K562 (cell line): ENCODE data around the gene MFSD12. TPM values are rescaled to one million over a fixed set of nuclear protein-coding genes. Genes with fewer than 3 reads are reported as not detected.

ENCODE experiments used
- ATF7 ChIP-seq: fragments of 450-650 bp; IDR thresholded peaks from 2 replicates; pipeline ENCODE4 v1.7.1; 2014; ENCODE audit warnings: mild to moderate bottlenecking, moderate library complexity
- CBFA2T3 ChIP-seq: fragments of 450-650 bp; IDR thresholded peaks from 2 replicates; pipeline ENCODE4 v1.6.1; 2017
- CCNT2 ChIP-seq: IDR thresholded peaks from 2 replicates; pipeline ENCODE4 v1.6.1; 2011; ENCODE audit warnings: borderline replicate concordance, low read depth, mild to moderate bottlenecking, moderate library complexity, mixed read lengths, low read length; ENCODE audit not compliant: insufficient read length; ENCODE audit errors: extremely low read depth
- CEBPG ChIP-seq, 3 experiments: fragments of 200-800 bp in 1 of 3; sonication (Bioruptor generic) in 1 of 3; sonication (generic) in 1 of 3; formaldehyde crosslinking in 1 of 3; IDR thresholded peaks in 2 of 3; conservative IDR thresholded peaks in 1 of 3; 2 replicates each; pipeline versions ENCODE4 v1.6.1 to v1.8.0; 2016 to 2022; ENCODE audit warnings: missing compliant biosample characterization in 2 of 3, missing genetic modification characterization in 2 of 3, mild to moderate bottlenecking in 1 of 3, missing genetic modification reagents in 1 of 3
- E2F3 ChIP-seq: fragments of 250-450 bp; sonication (Bioruptor Pico); IDR thresholded peaks from 2 replicates; pipeline ENCODE4 v1.4.0; 2020; ENCODE audit warnings: mild to moderate bottlenecking
- FOXM1 ChIP-seq, 2 experiments: fragments of 450-650 bp in 1 of 2; sonication (generic) in 1 of 2; formaldehyde crosslinking in 1 of 2; IDR thresholded peaks; 2 replicates each; pipeline versions ENCODE4 v1.6.1 to v1.9.0; 2017 to 2022; ENCODE audit warnings: low read depth in 2 of 2, mild to moderate bottlenecking in 2 of 2, missing genetic modification reagents in 1 of 2, moderate library complexity in 1 of 2
- FOXP1 ChIP-seq: sonication (generic); formaldehyde crosslinking; IDR thresholded peaks from 2 replicates; pipeline ENCODE4 v1.8.0; 2022; ENCODE audit warnings: mild to moderate bottlenecking, missing genetic modification reagents
- GABPB1 ChIP-seq: sonication (generic); formaldehyde crosslinking; IDR thresholded peaks from 2 replicates; pipeline ENCODE4 v1.8.0; 2022; ENCODE audit warnings: mild to moderate bottlenecking, missing genetic modification reagents
- HDAC8 ChIP-seq: fragments of 450-650 bp; IDR thresholded peaks from 2 replicates; pipeline ENCODE4 v1.6.1; 2016; ENCODE audit warnings: mild to moderate bottlenecking, missing genetic modification characterization, moderate library complexity, missing compliant biosample characterization
- MED1 ChIP-seq: sonication (generic); formaldehyde crosslinking; IDR thresholded peaks from 2 replicates; pipeline ENCODE4 v1.8.1; 2023; ENCODE audit warnings: missing genetic modification reagents, borderline replicate concordance
- PHF8 ChIP-seq: fragments of 200-600 bp; sonication (generic); IDR thresholded peaks from 2 replicates; pipeline ENCODE4 v1.6.1; 2012; ENCODE audit warnings: mixed run types, mild to moderate bottlenecking, inconsistent platforms, low read length, moderate library complexity, borderline replicate concordance
- RFX1 ChIP-seq: fragments of 450-650 bp; IDR thresholded peaks from 2 replicates; pipeline ENCODE4 v1.6.1; 2016; ENCODE audit warnings: mild to moderate bottlenecking, moderate library complexity
- ZNF511 ChIP-seq: sonication (generic); formaldehyde crosslinking; IDR thresholded peaks from 2 replicates; pipeline ENCODE4 v1.8.0; 2022; ENCODE audit warnings: mild to moderate bottlenecking, missing genetic modification reagents
- ZNF764 ChIP-seq: fragments of 250-450 bp; sonication (Bioruptor Pico); IDR thresholded peaks from 2 replicates; pipeline ENCODE4 v1.4.0; 2020; ENCODE audit warnings: low read depth, mild to moderate bottlenecking, moderate library complexity
- polyA plus RNA-seq, 8 experiments: library from polyadenylated mRNA; depleted of rRNA in 4 of 8; stranded (reverse) in 5 of 8; unstranded in 3 of 8; fragments of >200 nt; fragmentation: Nextera tagmentation in 2 of 8; fragmentation: Illumina TruSeq in 1 of 8; extraction: Ambion mirVana in 2 of 8; extraction: Trizol in 1 of 8; gene quantifications; 2 replicates each; pipeline versions ENCODE4 v1.2.1 to v1.2.3, GENCODE V29; 2011 to 2014; ENCODE audit warnings: inconsistent platforms in 1 of 8, missing spikeins in 1 of 8
- total RNA-seq, 7 experiments: library from RNA; depleted of rRNA in 6 of 7; stranded (reverse); fragments of >200 nt in 6 of 7; fragmentation: Illumina TruSeq in 2 of 7; extraction: Trizol in 2 of 7; gene quantifications; 2 replicates each; pipeline versions ENCODE4 v1.2.1 to v1.2.3, GENCODE V29; 2011 to 2021; ENCODE audit warnings: low replicate concordance in 1 of 7
- TF ChIP-seq, protein P1 (sequence below): fragments of 450-650 bp; formaldehyde crosslinking; IDR thresholded peaks from 2 replicates; pipeline ENCODE4 v1.4.0; 2020; ENCODE audit warnings: mild to moderate bottlenecking, moderate library complexity
- TF ChIP-seq, protein P2 (sequence below): fragments of 450-650 bp; IDR thresholded peaks from 2 replicates; pipeline ENCODE4 v1.6.1; 2014; ENCODE audit warnings: low read depth, mild to moderate bottlenecking, moderate library complexity, borderline replicate concordance
- TF ChIP-seq, protein P3 (sequence below): fragments of 450-650 bp; IDR thresholded peaks from 2 replicates; pipeline ENCODE4 v1.6.1; 2018; ENCODE audit not compliant: partially characterized antibody

MFSD12 gene
- total and polyA plus RNA-seq, 9 of the 15 experiments (the other 6 are each of a cell fraction or from before 2014, with no cell fraction given), result 0.69 to 112 (median 31.8) TPM

GRCh38 chr19:3557461-3558248 is at the start of gene MFSD12 (continued):
- TF ChIP-seq ZNF511 (CRISPR knock-in tag) (peak; percentile 19), CEBPG (CRISPR knock-in tag; IDR thresholded peaks at IDR 0.05) (peak; percentile 62; the same call in 1 of the 2 replicates), CEBPG (tag; conservative IDR thresholded peaks at IDR 0.05 in 1 of 2, IDR thresholded peaks at IDR 0.05 in 1 of 2) (0 out of 4 replicates have a peak, but pooled peaks have one; percentile 19), CCNT2 (peak; percentile 95), FOXM1 (IDR thresholded peaks at IDR 0.05; ENCODE audit: low read depth) (peak; percentile 90), FOXM1 (CRISPR knock-in tag; IDR thresholded peaks at IDR 0.05; ENCODE audit: low read depth) (no peak), CBFA2T3 (0 out of 2 replicates have a peak, but pooled peaks have one; percentile 2), GABPB1 (peak; percentile 75), MED1 (no peak), E2F3 (CRISPR knock-in tag) (peak; percentile 15; the same call in 1 of the 2 replicates), ZNF764 (0 out of 2 replicates have a peak, but pooled peaks have one; percentile 20), FOXP1 (CRISPR knock-in tag) (0 out of 2 replicates have a peak, but pooled peaks have one; percentile 20), HDAC8 (tag) (0 out of 2 replicates have a peak, but pooled peaks have one; percentile 41), RFX1 (no peak), PHF8 (peak; percentile 62; the same call in 1 of the 2 replicates), ATF7 (peak; percentile 63)
- TF ChIP-seq, protein P1, sequence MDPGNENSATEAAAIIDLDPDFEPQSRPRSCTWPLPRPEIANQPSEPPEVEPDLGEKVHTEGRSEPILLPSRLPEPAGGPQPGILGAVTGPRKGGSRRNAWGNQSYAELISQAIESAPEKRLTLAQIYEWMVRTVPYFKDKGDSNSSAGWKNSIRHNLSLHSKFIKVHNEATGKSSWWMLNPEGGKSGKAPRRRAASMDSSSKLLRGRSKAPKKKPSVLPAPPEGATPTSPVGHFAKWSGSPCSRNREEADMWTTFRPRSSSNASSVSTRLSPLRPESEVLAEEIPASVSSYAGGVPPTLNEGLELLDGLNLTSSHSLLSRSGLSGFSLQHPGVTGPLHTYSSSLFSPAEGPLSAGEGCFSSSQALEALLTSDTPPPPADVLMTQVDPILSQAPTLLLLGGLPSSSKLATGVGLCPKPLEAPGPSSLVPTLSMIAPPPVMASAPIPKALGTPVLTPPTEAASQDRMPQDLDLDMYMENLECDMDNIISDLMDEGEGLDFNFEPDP (CRISPR knock-in tag), result 0 out of 2 replicates have a peak, but pooled peaks have one; percentile 21
- TF ChIP-seq, protein P2, sequence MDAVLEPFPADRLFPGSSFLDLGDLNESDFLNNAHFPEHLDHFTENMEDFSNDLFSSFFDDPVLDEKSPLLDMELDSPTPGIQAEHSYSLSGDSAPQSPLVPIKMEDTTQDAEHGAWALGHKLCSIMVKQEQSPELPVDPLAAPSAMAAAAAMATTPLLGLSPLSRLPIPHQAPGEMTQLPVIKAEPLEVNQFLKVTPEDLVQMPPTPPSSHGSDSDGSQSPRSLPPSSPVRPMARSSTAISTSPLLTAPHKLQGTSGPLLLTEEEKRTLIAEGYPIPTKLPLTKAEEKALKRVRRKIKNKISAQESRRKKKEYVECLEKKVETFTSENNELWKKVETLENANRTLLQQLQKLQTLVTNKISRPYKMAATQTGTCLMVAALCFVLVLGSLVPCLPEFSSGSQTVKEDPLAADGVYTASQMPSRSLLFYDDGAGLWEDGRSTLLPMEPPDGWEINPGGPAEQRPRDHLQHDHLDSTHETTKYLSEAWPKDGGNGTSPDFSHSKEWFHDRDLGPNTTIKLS, result peak; percentile 39; the same call in 1 of the 2 replicates
- TF ChIP-seq, protein P3, sequence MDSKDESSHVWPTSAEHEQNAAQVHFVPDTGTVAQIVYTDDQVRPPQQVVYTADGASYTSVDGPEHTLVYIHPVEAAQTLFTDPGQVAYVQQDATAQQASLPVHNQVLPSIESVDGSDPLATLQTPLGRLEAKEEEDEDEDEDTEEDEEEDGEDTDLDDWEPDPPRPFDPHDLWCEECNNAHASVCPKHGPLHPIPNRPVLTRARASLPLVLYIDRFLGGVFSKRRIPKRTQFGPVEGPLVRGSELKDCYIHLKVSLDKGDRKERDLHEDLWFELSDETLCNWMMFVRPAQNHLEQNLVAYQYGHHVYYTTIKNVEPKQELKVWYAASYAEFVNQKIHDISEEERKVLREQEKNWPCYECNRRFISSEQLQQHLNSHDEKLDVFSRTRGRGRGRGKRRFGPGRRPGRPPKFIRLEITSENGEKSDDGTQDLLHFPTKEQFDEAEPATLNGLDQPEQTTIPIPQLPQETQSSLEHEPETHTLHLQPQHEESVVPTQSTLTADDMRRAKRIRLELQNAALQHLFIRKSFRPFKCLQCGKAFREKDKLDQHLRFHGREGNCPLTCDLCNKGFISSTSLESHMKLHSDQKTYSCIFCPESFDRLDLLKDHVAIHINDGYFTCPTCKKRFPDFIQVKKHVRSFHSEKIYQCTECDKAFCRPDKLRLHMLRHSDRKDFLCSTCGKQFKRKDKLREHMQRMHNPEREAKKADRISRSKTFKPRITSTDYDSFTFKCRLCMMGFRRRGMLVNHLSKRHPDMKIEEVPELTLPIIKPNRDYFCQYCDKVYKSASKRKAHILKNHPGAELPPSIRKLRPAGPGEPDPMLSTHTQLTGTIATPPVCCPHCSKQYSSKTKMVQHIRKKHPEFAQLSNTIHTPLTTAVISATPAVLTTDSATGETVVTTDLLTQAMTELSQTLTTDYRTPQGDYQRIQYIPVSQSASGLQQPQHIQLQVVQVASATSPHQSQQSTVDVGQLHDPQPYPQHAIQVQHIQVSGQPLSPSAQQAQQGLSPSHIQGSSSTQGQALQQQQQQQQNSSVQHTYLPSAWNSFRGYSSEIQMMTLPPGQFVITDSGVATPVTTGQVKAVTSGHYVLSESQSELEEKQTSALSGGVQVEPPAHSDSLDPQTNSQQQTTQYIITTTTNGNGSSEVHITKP, result peak; percentile 42
